ENCODE data around the gene NAALADL2. TPM values are rescaled to one million over a fixed set of nuclear protein-coding genes. Genes with fewer than 3 reads are reported as not detected.
A peak's percentile ranks its signal among the peaks of the same experiment; 100 is the strongest.

The NAALADL2 gene
- total RNA-seq, 1 experiment from 2014 or later = 12.8 TPM

DNA sequence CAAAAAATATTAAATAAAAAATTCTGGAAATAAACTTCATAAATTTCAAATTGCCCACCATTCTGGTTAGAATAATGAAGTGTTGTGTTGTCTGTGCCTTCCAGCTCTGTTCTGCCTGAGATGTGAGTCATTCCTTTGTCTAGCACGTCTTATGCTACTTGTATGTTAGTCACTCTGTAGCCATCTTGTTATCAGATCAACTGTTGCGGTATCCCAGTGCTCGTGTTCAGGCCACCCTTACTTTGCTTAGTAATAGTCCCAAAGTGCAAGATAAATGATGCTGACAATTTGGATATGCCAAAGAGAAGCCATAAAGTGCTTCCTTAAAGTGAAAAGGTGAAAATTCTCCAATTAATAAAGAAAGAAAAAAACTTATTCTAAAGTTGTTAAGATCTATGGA, 527.5 kb downstream of the NAALADL2 start:
- ChIA-PET POLR2A (ENCODE audit: unreplicated experiment) (interaction anchor here (0.6 kb wide), 1 partner anchor 236 kb away, joined by 3 read pairs; no protein-coding TSS in a partner anchor), CTCF (interaction anchor here (0.6 kb wide), 1 partner anchor 830 kb away, joined by 5 read pairs; no protein-coding TSS in a partner anchor)
- H2AFZ ChIP-seq = no peak overlapping the region
- TF ChIP-seq CTCF (conservative IDR thresholded peaks at IDR 0.05) = no peak
- TF ChIP-seq EZH2 (IDR thresholded peaks at IDR 0.05; ENCODE audit: low read depth) = no peak
- peak; percentile 37 to 70 for DNase-seq
- H3K4me1 ChIP-seq (replicated peaks; ENCODE audit: insufficient read depth) = no peaks in the 10 kb centered on the region; the same call in 1 of the 2 replicates
- no TSS peak for BruUV-seq (replicated peaks)
- no peak overlapping the region for H3K4me2 ChIP-seq
- H3K27me3 ChIP-seq (ENCODE audit: insufficient read depth, low read depth) = no peaks in the 10 kb centered on the region
- no peaks in the 10 kb centered on the region for H3K79me2 ChIP-seq (ENCODE audit: low read depth)
- no peak overlapping the region for H3K27ac ChIP-seq
- H3K9me3 ChIP-seq (ENCODE audit: insufficient read depth, low read depth) = 0 out of 2 replicates have a peak, but pooled peaks cover 7% of the 10 kb centered on the region
- intact Hi-C loops (cut with micrococcal nuclease; ENCODE audit: unreplicated experiment) = loop anchor here (1.0 kb wide), 1 partner anchor 527 kb away; the partner anchor contains the start of gene NAALADL2
- H3K4me3 ChIP-seq = no peak overlapping the region
- no peaks in the 10 kb centered on the region for H3K36me3 ChIP-seq (ENCODE audit: low read depth)
- H3F3A ChIP-seq (ENCODE audit: insufficient read depth, low read depth) = no peaks in the 10 kb centered on the region; the same call in 1 of the 2 replicates
- H3K9me2 ChIP-seq (ENCODE audit: insufficient read depth) = peaks cover 3% of the 10 kb centered on the region; the same call in 1 of the 2 replicates
- no peaks in the 10 kb centered on the region for H4K20me1 ChIP-seq (ENCODE audit: insufficient read depth)

- Histone ChIP-seq H2AFZ (no peak overlapping the region), H3K4me1 (replicated peaks; ENCODE audit: insufficient read depth) (no peaks in the 10 kb centered on the region; the same call in 1 of the 2 replicates), H3K9me3 (ENCODE audit: insufficient read depth, low read depth) (peaks cover 7% of the 10 kb centered on the region; the same call in 1 of the 2 replicates), H3K4me2 (no peak overlapping the region), H3K79me2 (ENCODE audit: low read depth) (no peaks in the 10 kb centered on the region), H3K4me3 (no peak overlapping the region), H3K9me2 (ENCODE audit: insufficient read depth) (peaks cover 3% of the 10 kb centered on the region; the same call in 1 of the 2 replicates), H3K36me3 (ENCODE audit: low read depth) (no peaks in the 10 kb centered on the region), H3F3A (ENCODE audit: insufficient read depth, low read depth) (no peaks in the 10 kb centered on the region), H4K20me1 (ENCODE audit: insufficient read depth) (no peaks in the 10 kb centered on the region), H3K27ac (no peak overlapping the region), H3K27me3 (ENCODE audit: insufficient read depth, low read depth) (no peaks in the 10 kb centered on the region)
- CTCF ChIA-PET = no interaction called here
- POLR2A ChIA-PET (ENCODE audit: unreplicated experiment) = no interaction called here
- no TSS peak for BruUV-seq (replicated peaks)
- no peak for TF ChIP-seq EZH2 (IDR thresholded peaks at IDR 0.05; ENCODE audit: low read depth)
- TF ChIP-seq CTCF (conservative IDR thresholded peaks at IDR 0.05) = no peak
- DNase-seq = no peak
- intact Hi-C loops (cut with micrococcal nuclease; ENCODE audit: unreplicated experiment) = no loop called here
Observed at GRCh38 chr3:175389560-175389959, 530.4 kb downstream of the NAALADL2 start.

GRCh38 chr3:175391601-175392000, 532.5 kb downstream of the NAALADL2 start:
- Histone ChIP-seq H3K27ac (no peak overlapping the region), H3K9me2 (ENCODE audit: insufficient read depth) (peaks cover 3% of the 10 kb centered on the region; the same call in 1 of the 2 replicates), H3K36me3 (ENCODE audit: low read depth) (no peaks in the 10 kb centered on the region), H3K4me2 (no peak overlapping the region), H3K4me3 (no peak overlapping the region), H4K20me1 (ENCODE audit: insufficient read depth) (no peaks in the 10 kb centered on the region), H3K9me3 (ENCODE audit: insufficient read depth, low read depth) (peaks cover 7% of the 10 kb centered on the region; the same call in 1 of the 2 replicates), H3F3A (ENCODE audit: insufficient read depth, low read depth) (no peaks in the 10 kb centered on the region), H2AFZ (no peak overlapping the region), H3K27me3 (ENCODE audit: insufficient read depth, low read depth) (no peaks in the 10 kb centered on the region), H3K4me1 (replicated peaks; ENCODE audit: insufficient read depth) (no peaks in the 10 kb centered on the region; the same call in 1 of the 2 replicates), H3K79me2 (ENCODE audit: low read depth) (no peaks in the 10 kb centered on the region)
- intact Hi-C loops (cut with micrococcal nuclease; ENCODE audit: unreplicated experiment) = no loop called here
- no peak for TF ChIP-seq CTCF (conservative IDR thresholded peaks at IDR 0.05)
- TF ChIP-seq EZH2 (IDR thresholded peaks at IDR 0.05; ENCODE audit: low read depth) = no peak
- POLR2A ChIA-PET (ENCODE audit: unreplicated experiment) = no interaction called here
- CTCF ChIA-PET = no interaction called here
- DNase-seq = no peak
- no TSS peak for BruUV-seq (replicated peaks)
